H1 (cell line): ENCODE results near the gene FAM43B. TPM values are rescaled to one million over a fixed set of nuclear protein-coding genes. Genes with fewer than 3 reads are reported as not detected.

Experiments used
- CBX5 ChIP-seq: fragments of 300-800, 300-1000 bp; sonication (generic); IDR thresholded peaks from 2 replicates; pipeline ENCODE4 v1.7.1; 2016; ENCODE audit warnings: antibody characterized with exemption, low read length, low read depth
- CHD1 ChIP-seq: IDR thresholded peaks from 2 replicates; pipeline ENCODE4 v1.6.1; 2012; ENCODE audit warnings: low read depth, low read length, improper control_type of control experiment
- CHD2 ChIP-seq: IDR thresholded peaks from 2 replicates; pipeline ENCODE4 v1.6.1; 2012; ENCODE audit warnings: low read length, improper control_type of control experiment
- CTBP2 ChIP-seq: IDR thresholded peaks from 2 replicates; pipeline ENCODE4 v1.7.0; 2011; ENCODE audit warnings: borderline replicate concordance, mild to moderate bottlenecking, moderate library complexity, mixed read lengths, low read length; ENCODE audit not compliant: insufficient read depth, insufficient read length
- E2F6 ChIP-seq: IDR thresholded peaks from 2 replicates; pipeline ENCODE4 v1.6.1; 2012; ENCODE audit warnings: inconsistent platforms
- EGR1 ChIP-seq: IDR thresholded peaks from 2 replicates; pipeline ENCODE4 v1.6.1; 2011; ENCODE audit warnings: low read depth, low read length, borderline replicate concordance
- EP300 ChIP-seq, 2 experiments: IDR thresholded peaks; 1 replicate in 1 of 2; 2 replicates in 1 of 2; pipeline ENCODE4 v1.6.1; 2011 to 2012; ENCODE audit warnings: low read depth in 2 of 2, low read length in 2 of 2, mild to moderate bottlenecking in 2 of 2, borderline replicate concordance in 1 of 2, inconsistent platforms in 1 of 2, moderate library complexity in 1 of 2
- EZH2 ChIP-seq: fragments of 200-600 bp; sonication (generic); IDR thresholded peaks from 2 replicates; pipeline ENCODE4 v1.7.1; 2012; ENCODE audit warnings: low read depth, mild to moderate bottlenecking, moderate library complexity, low read length, inconsistent platforms; ENCODE audit not compliant: severe bottlenecking
- FOSL1 ChIP-seq: IDR thresholded peaks from 2 replicates; pipeline ENCODE4 v1.6.1; 2011; ENCODE audit warnings: mild to moderate bottlenecking, low read depth, low read length, moderate library complexity; ENCODE audit not compliant: insufficient read depth
- KDM5A ChIP-seq: fragments of 200-600 bp; IDR thresholded peaks from 2 replicates; pipeline ENCODE4 v1.7.1; 2012; ENCODE audit warnings: mild to moderate bottlenecking, low read length, inconsistent platforms, mixed read lengths
- PHF8 ChIP-seq: fragments of 200-600 bp; sonication (generic); conservative IDR thresholded peaks from 2 replicates; pipeline ENCODE4 v1.7.1; 2012; ENCODE audit warnings: low read depth, mild to moderate bottlenecking, inconsistent platforms, low read length, moderate library complexity
- SIN3A ChIP-seq, 2 experiments: IDR thresholded peaks in 1 of 2; conservative IDR thresholded peaks in 1 of 2; 2 replicates each; pipeline ENCODE4 v1.6.1; 2011 to 2012; ENCODE audit warnings: low read length in 2 of 2, improper control_type of control experiment in 1 of 2, low read depth in 1 of 2, mild to moderate bottlenecking in 1 of 2
- SIX5 ChIP-seq: IDR thresholded peaks from 2 replicates; pipeline ENCODE4 v1.6.1; 2011; ENCODE audit warnings: mild to moderate bottlenecking, low read depth, low read length
- SUZ12 ChIP-seq: fragments of 200-600 bp; sonication (generic); IDR thresholded peaks from 2 replicates; pipeline ENCODE4 v1.6.1; 2012; ENCODE audit warnings: mild to moderate bottlenecking, inconsistent platforms, low read length, moderate library complexity, mixed read lengths
- TAF1 ChIP-seq: IDR thresholded peaks from 2 replicates; pipeline ENCODE4 v1.6.1; 2011; ENCODE audit warnings: mild to moderate bottlenecking, low read depth, low read length
- TCF12 ChIP-seq: IDR thresholded peaks from 2 replicates; pipeline ENCODE4 v1.6.1; 2011; ENCODE audit warnings: low read depth, mild to moderate bottlenecking, low read length
- polyA plus RNA-seq, 7 experiments: library from polyadenylated mRNA; depleted of rRNA in 3 of 7; stranded (reverse) in 5 of 7; unstranded in 2 of 7; fragments of >200 nt in 5 of 7; fragments of 200-250 nt in 2 of 7; gene quantifications; 1 replicate in 5 of 7; 2 replicates in 1 of 7; 4 replicates in 1 of 7; pipeline versions ENCODE4 v1.2.1 to v1.2.3, GENCODE V29; 2011 to 2013; ENCODE audit warnings: missing spikeins in 2 of 7, mixed read lengths in 2 of 7
- total RNA-seq: library from RNA; stranded (reverse); fragmentation: NEBNext Ultra II Directional; extraction: Animal tissue kit (Norgen Biotek cat#: 25700); gene quantifications from 2 replicates; pipeline ENCODE4 v1.2.1, GENCODE V29; 2021

FAM43B gene
- total and polyA plus RNA-seq, 2 of the 8 experiments (the other 6 are each of a cell fraction or from before 2014, with no cell fraction given): 0.88 to 2.2 TPM

- TF ChIP-seq CTBP2: peak; percentile 67
- no peak for TF ChIP-seq TAF1
- TF ChIP-seq KDM5A: no peak
- TF ChIP-seq EP300 (IDR thresholded peaks at IDR 0.05; ENCODE audit: borderline replicate concordance in 1 of 2, low read depth in 2 of 2, low read length in 2 of 2): no peak; a peak in 1 of 3 replicates
- TF ChIP-seq EGR1: no peak
- no peak for TF ChIP-seq EZH2
- TF ChIP-seq CHD2: no peak
- no peak for TF ChIP-seq TCF12
- no peak for TF ChIP-seq CBX5
- TF ChIP-seq SIN3A (conservative IDR thresholded peaks at IDR 0.05 in 1 of 2, IDR thresholded peaks at IDR 0.05 in 1 of 2; ENCODE audit: low read depth in 1 of 2, low read length in 2 of 2): peak; percentile 71 to 84; a peak in 2 of 4 replicates
- no peak for TF ChIP-seq SIX5
- no peak for TF ChIP-seq FOSL1
- TF ChIP-seq CHD1: no peak
- TF ChIP-seq PHF8: no peak
- no peak for TF ChIP-seq E2F6
- no peak for TF ChIP-seq SUZ12
These were observed 22.5 kb downstream of the FAM43B start (continued) for GRCh38 chr1:20574686-20575540.
